Activated naive CD8-positive, alpha-beta T cell treated with anti-CD3 and anti-CD28 coated beads, Interleukin-2, amount 50 U/mL, for 24 hours (primary cell): ENCODE results near the gene RASL11B.

Source experiments
- ATAC-seq: fragments of 150-1000 bp; cut with Tn5 transposase; one replicate; pipeline ENCODE4 v1.10.0; 2021
- DNase-seq: peaks from one replicate; pipeline ENCODE4 v3.0.0; 2021
- H3K27ac Mint-ChIP-seq: one replicate; pipeline ENCODE4 v1.8.0; 2021; ENCODE audit warnings: mild to moderate bottlenecking, mixed read lengths
- H3K27me3 Mint-ChIP-seq: one replicate; pipeline ENCODE4 v1.8.0; 2021; ENCODE audit warnings: mixed read lengths
- H3K36me3 Mint-ChIP-seq: one replicate; pipeline ENCODE4 v1.8.0; 2021; ENCODE audit warnings: low read depth, mixed read lengths
- H3K4me1 Mint-ChIP-seq: one replicate; pipeline ENCODE4 v1.8.0; 2021; ENCODE audit warnings: mixed read lengths
- H3K4me3 Mint-ChIP-seq: one replicate; pipeline ENCODE4 v1.8.0; 2021; ENCODE audit warnings: mild to moderate bottlenecking, moderate library complexity, mixed read lengths
- H3K9me3 Mint-ChIP-seq: one replicate; pipeline ENCODE4 v1.8.0; 2021; ENCODE audit warnings: mixed read lengths

The RASL11B gene

GRCh38 chr4:52837716-52838558 is 24.2 kb upstream of the RASL11B start:
- H3K4me3 Mint-ChIP-seq: no peak overlapping the region
- no peaks in the 10 kb centered on the region for H3K36me3 Mint-ChIP-seq
- DNase-seq: no peak
- H3K4me1 Mint-ChIP-seq: no peaks in the 10 kb centered on the region
- no peak overlapping the region for H3K27ac Mint-ChIP-seq
- peaks cover 3% of the 10 kb centered on the region for H3K27me3 Mint-ChIP-seq
- no peaks in the 10 kb centered on the region for H3K9me3 Mint-ChIP-seq
- ATAC-seq: no peak

DNA sequence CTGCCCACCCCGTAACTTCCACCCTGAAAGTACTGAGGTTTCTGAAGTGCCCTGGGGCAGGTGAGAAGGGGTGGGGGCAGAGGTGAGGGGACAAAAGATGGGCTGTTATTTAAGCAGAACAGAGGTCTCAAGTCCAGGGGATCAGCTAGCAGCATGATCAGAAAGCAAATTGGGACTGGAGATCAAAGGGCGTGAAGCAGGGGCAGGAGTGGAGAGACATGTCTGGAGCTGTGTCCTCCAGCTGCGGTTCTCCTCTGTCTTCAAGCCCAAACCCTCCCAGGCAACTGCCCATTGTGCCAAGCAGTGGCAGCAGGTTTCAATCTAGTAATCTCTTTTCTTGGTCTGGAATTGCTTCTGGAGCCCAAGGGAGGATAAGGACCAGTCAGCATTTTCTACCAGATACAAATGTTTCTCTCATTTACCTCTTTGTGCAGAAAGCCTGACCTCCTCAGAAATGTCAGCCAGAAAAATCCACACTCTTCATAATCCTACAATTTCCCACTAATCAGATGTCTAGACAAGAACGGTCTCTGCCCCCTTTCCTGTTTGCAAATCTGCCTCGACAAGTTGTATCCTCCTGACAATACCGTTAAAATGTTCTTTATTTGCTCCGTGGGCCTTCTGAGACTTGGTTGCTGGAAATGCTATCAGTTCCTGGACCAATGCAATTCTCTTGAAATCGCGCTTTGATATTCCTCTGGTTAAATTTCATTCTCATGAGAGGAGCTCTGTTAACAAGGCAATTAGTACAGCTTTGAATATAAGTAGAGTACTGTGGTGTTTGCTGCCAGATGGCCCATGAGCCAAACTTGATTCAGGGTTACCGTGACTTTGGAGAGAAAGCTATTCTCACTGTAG is 23.2 kb upstream of the RASL11B start:
- Mint-ChIP-seq H3K4me1 (peaks cover 5% of the 10 kb centered on the region), H3K27ac (no peak overlapping the region), H3K9me3 (no peaks in the 10 kb centered on the region), H3K27me3 (peaks cover 3% of the 10 kb centered on the region), H3K36me3 (no peaks in the 10 kb centered on the region), H3K4me3 (no peak overlapping the region)
- no peak for ATAC-seq
- no peak for DNase-seq

- H3K27ac Mint-ChIP-seq: no peak overlapping the region
- H3K9me3 Mint-ChIP-seq: no peaks in the 10 kb centered on the region
- ATAC-seq: no peak
- no peaks in the 10 kb centered on the region for H3K27me3 Mint-ChIP-seq
- no peaks in the 10 kb centered on the region for H3K36me3 Mint-ChIP-seq
- no peak for DNase-seq
- no peak overlapping the region for H3K4me3 Mint-ChIP-seq
- H3K4me1 Mint-ChIP-seq: peaks cover 7% of the 10 kb centered on the region
Observed at GRCh38 chr4:52840531-52841370, 21.4 kb upstream of the RASL11B start.

GRCh38 chr4:52841682-52842456 is 20.2 kb upstream of the RASL11B start:
- DNase-seq (no peak), ATAC-seq (no peak)
- Mint-ChIP-seq H3K4me3 (no peak overlapping the region), H3K4me1 (peaks cover 7% of the 10 kb centered on the region), H3K27ac (no peak overlapping the region), H3K36me3 (no peaks in the 10 kb centered on the region), H3K9me3 (no peaks in the 10 kb centered on the region), H3K27me3 (no peaks in the 10 kb centered on the region)

DNA sequence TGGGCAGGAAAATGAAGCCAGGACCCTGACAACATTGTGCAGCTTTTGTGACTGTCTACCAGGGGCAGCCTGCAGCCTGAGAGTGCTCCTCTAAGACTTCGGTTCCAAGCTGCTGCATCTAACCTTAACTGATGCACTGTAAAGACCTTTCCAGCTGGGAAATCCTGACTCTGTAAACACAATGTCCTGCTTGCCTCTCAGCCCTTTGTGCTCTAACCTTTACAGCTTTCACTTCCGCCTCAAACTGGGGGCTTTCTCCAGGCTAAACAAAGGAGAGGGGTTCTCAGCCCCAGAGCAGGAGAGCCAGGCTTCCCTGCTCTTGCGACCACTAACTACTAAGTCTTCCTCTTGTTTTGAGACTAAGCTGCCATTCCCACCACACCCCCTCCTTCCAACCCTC is 19.3 kb upstream of the RASL11B start:
- H3K27ac Mint-ChIP-seq: no peak overlapping the region
- no peak overlapping the region for H3K4me3 Mint-ChIP-seq
- ATAC-seq (no peak), DNase-seq (no peak)
- no peaks in the 10 kb centered on the region for H3K27me3 Mint-ChIP-seq
- H3K9me3 Mint-ChIP-seq: no peaks in the 10 kb centered on the region
- peaks cover 7% of the 10 kb centered on the region for H3K4me1 Mint-ChIP-seq
- H3K36me3 Mint-ChIP-seq: no peaks in the 10 kb centered on the region

- ATAC-seq (no peak), DNase-seq (no peak)
- H3K4me1 Mint-ChIP-seq: peaks cover 7% of the 10 kb centered on the region
- no peak overlapping the region for H3K4me3 Mint-ChIP-seq
- no peaks in the 10 kb centered on the region for H3K9me3 Mint-ChIP-seq
- no peak overlapping the region for H3K27ac Mint-ChIP-seq
- no peaks in the 10 kb centered on the region for H3K36me3 Mint-ChIP-seq
- H3K27me3 Mint-ChIP-seq: no peaks in the 10 kb centered on the region
Observed at GRCh38 chr4:52843351-52843750, 18.8 kb upstream of the RASL11B start.

DNA sequence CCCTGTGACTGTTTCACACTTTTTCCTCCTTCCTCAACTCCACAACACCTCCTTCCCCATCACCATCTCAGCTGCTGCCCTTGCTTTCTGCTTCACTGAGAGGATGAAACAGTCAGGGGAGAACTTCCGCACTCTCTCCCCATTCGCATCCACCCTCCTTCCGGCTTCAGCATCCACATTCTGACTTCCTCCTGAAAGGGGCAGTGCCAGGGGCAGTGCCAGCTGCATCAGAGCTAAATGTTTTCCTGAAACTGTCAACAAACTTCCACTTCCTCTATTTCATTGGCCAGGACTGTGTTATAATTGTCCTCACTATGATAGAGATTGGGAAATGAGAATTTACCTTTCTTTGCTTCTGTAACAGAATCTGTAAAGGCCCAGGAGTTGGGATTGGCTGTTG is 18.2 kb upstream of the RASL11B start:
- Mint-ChIP-seq H3K4me1 (peaks cover 7% of the 10 kb centered on the region), H3K36me3 (no peaks in the 10 kb centered on the region), H3K9me3 (no peaks in the 10 kb centered on the region), H3K27me3 (no peaks in the 10 kb centered on the region), H3K27ac (peak overlapping the region; percentile 70), H3K4me3 (no peak overlapping the region)
- ATAC-seq: no peak
- DNase-seq: no peak

- H3K27me3 Mint-ChIP-seq: peaks cover 2% of the 10 kb centered on the region
- no peak overlapping the region for H3K27ac Mint-ChIP-seq
- no peaks in the 10 kb centered on the region for H3K36me3 Mint-ChIP-seq
- DNase-seq: no peak
- no peak for ATAC-seq
- H3K4me1 Mint-ChIP-seq: peaks cover 7% of the 10 kb centered on the region
- H3K9me3 Mint-ChIP-seq: no peaks in the 10 kb centered on the region
- H3K4me3 Mint-ChIP-seq: no peak overlapping the region
Observed at GRCh38 chr4:52844596-52844995, 17.5 kb upstream of the RASL11B start.

- peaks cover 7% of the 10 kb centered on the region for H3K4me1 Mint-ChIP-seq
- no peak overlapping the region for H3K4me3 Mint-ChIP-seq
- no peaks in the 10 kb centered on the region for H3K9me3 Mint-ChIP-seq
- ATAC-seq: no peak
- peaks cover 2% of the 10 kb centered on the region for H3K27me3 Mint-ChIP-seq
- H3K27ac Mint-ChIP-seq: no peak overlapping the region
- no peak for DNase-seq
- no peaks in the 10 kb centered on the region for H3K36me3 Mint-ChIP-seq
Observed at GRCh38 chr4:52846502-52846901, 15.6 kb upstream of the RASL11B start.

DNA sequence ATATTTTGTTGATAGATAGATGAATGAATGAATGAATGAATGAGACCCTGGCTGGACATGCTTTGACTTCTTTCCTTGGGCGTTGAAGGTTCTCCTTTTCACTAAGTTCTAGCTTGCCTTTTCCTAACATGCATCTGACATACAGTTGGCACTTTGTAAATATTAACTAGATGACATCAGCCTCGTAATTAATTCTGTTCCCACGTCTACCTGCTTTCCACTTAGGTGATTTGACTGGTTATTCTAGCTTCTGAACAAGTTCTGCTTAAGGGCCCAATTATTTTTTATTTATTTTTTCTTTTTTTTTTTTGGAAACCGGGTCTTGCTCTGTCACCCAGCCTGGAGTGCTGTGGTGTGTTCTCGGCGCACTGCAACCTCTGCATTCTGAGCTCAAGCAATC is 13.9 kb upstream of the RASL11B start:
- Mint-ChIP-seq H3K4me3 (no peak overlapping the region), H3K9me3 (no peaks in the 10 kb centered on the region), H3K27me3 (peaks cover 4% of the 10 kb centered on the region), H3K4me1 (peaks cover 7% of the 10 kb centered on the region), H3K27ac (no peak overlapping the region), H3K36me3 (no peaks in the 10 kb centered on the region)
- ATAC-seq (no peak), DNase-seq (no peak)

GRCh38 chr4:52850406-52851124 is 11.6 kb upstream of the RASL11B start:
- DNase-seq: no peak
- Mint-ChIP-seq H3K9me3 (no peaks in the 10 kb centered on the region), H3K27me3 (peaks cover 4% of the 10 kb centered on the region)

GRCh38 chr4:52852041-52852440 is 10.1 kb upstream of the RASL11B start:
- ATAC-seq: no peak
- Mint-ChIP-seq H3K27me3 (peaks cover 10% of the 10 kb centered on the region), H3K4me1 (peaks cover 7% of the 10 kb centered on the region), H3K4me3 (no peak overlapping the region), H3K27ac (no peak overlapping the region), H3K36me3 (no peaks in the 10 kb centered on the region), H3K9me3 (no peaks in the 10 kb centered on the region)
- DNase-seq: no peak

More at GRCh38 chr4:52850406-52851124, 11.6 kb upstream of the RASL11B start:
- no peaks in the 10 kb centered on the region for H3K36me3 Mint-ChIP-seq
- no peak for ATAC-seq
- H3K4me1 Mint-ChIP-seq: peaks cover 4% of the 10 kb centered on the region
- H3K4me3 Mint-ChIP-seq: no peak overlapping the region
- H3K27ac Mint-ChIP-seq: no peak overlapping the region

- no peak for DNase-seq
- H3K27me3 Mint-ChIP-seq: peaks cover 14% of the 10 kb centered on the region
Observed at GRCh38 chr4:52852711-52853110, 9.4 kb upstream of the RASL11B start.

More at GRCh38 chr4:52852711-52853110, 9.4 kb upstream of the RASL11B start:
- H3K4me1 Mint-ChIP-seq: peaks cover 9% of the 10 kb centered on the region
- H3K27ac Mint-ChIP-seq: no peak overlapping the region
- peaks cover 1% of the 10 kb centered on the region for H3K9me3 Mint-ChIP-seq
- no peaks in the 10 kb centered on the region for H3K36me3 Mint-ChIP-seq
- no peak for ATAC-seq
- H3K4me3 Mint-ChIP-seq: no peak overlapping the region
